Ovary (tissue), 3 donors: ENCODE measurements around the gene TPO.

ENCODE experiments used
- CTCF ChIP-seq, 3 donors: fragments of 450-650 bp in 2 of 3; fragments of 200-600 bp in 1 of 3; IDR thresholded peaks; one replicate each; pipeline versions ENCODE4 v1.5.1 to v1.8.0; 2016 to 2022; ENCODE audit warnings: antibody characterized with exemption in 3 of 3, mild to moderate bottlenecking in 1 of 3
- POLR2A ChIP-seq: fragments of 450-650 bp; IDR thresholded peaks from one replicate; pipeline ENCODE4 v1.6.1; 2017; ENCODE audit warnings: antibody characterized with exemption, mild to moderate bottlenecking, moderate library complexity
- donor health status: DM: no; HTN: no; CAD: no.

DNA sequence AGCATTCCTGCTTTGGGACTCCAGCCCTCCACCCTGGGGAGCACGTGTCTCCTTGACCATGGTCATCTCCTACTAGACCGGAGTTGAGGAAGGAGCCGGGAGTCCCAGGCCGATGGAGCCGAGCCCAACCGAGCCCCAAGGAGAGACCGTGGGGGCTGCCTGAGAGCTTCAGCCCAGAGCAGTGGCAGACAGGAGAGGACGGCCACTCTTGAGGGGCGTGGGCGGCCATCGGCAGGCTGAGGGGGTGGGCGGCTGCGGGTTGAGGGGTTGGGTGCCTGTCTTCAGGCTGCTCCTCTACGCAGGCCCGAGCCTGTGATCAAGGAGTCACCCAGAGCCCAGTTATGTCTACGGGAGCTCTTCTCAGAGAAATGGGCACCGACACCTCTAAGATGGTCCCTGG is 172.4 kb downstream of the TPO start:
- TF ChIP-seq CTCF (IDR thresholded peaks at IDR 0.05), result no peak
- no peak for TF ChIP-seq POLR2A
